Glomerular endothelial cell (primary cell): ENCODE results near the gene TANGO6. TPM values are rescaled to one million over a fixed set of nuclear protein-coding genes. Genes with fewer than 3 reads are reported as not detected.

Experiments used
- DNase-seq: peaks from one replicate; pipeline ENCODE4 v3.0.0-alpha.2; 2011; ENCODE audit warnings: low read depth, low spot score; ENCODE audit errors: extremely low read depth
- total RNA-seq: library from RNA; depleted of rRNA; stranded (reverse); fragments of >200 nt; gene quantifications from 2 replicates; pipeline ENCODE4 v1.2.3, GENCODE V29; 2015

TANGO6 gene
- total RNA-seq, 1 donor from 2014 or later, result 8.9 TPM

DNA sequence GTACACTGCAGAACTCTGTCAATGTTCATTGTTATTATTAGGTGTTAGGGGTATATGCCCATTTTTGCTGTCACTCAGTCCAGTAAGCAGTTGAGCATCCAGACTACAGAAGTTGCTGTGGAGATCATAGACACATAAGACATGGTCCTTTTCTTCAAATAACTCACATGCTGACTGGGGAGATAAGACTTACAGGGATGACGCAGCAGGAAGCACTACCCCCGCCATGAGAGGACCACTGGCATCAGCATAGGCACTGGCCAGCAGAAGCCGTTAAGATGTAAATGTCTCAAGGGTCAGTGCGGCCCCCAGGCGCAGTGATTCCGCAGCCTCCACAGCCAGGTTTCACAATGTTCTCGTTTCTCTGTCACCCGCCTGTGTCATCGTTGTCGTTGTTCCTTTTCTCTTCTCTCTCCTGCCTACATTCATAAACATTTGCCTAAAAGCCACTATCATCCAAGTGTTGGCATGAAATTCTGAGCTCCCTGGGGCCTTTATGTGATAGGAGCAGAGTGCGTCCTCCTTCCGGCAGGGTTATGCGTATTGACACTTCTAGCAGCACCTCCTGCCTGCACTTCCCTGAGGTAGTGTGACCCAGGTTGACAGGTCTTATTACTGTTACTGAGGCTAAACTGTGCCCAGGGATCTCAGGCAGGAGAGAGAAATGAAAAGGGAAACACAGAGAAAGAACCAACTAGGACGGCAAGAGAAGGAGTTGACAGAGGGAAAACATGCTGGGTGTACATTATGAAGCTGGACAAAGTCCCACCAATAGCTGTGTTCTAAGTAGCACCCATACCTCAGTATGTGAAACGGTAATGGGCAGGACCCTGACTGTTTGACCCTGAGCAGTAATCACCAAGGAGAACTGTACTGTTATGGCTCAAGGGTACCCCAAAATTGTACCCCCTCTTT, 17.9 kb downstream of the TANGO6 start:
- no peak for DNase-seq

GRCh38 chr16:68866933-68867332, 23.6 kb downstream of the TANGO6 start:
- DNase-seq, result no peak

- DNase-seq, result no peak
Observed at GRCh38 chr16:68869492-68870088, 26.3 kb downstream of the TANGO6 start.

GRCh38 chr16:68873635-68874471, 30.5 kb downstream of the TANGO6 start:
- no peak for DNase-seq

- DNase-seq, result no peak
Observed at GRCh38 chr16:68875871-68876270, 32.5 kb downstream of the TANGO6 start.

- no peak for DNase-seq
Observed at GRCh38 chr16:68883685-68884084, 40.4 kb downstream of the TANGO6 start.

DNA sequence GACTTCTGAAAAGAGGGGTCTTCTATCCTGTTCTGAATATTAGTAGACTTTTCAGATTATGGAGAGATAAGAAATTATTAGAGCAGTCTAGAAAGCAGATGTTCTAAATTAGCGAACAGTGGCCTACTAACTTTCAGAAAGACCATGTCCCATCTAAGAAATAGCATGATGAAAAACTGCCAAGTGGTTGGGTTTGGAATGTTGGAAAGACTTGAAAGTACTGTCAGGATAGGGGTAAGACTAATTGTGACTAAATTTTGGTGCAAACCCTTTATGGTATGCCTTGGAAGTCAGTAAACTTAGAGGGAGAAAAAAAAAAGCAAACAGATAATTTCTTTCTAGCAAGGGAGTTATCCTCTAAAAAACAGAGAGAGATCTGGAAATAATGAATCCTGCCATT, 41.1 kb downstream of the TANGO6 start:
- no peak for DNase-seq

GRCh38 chr16:68884861-68885720, 41.8 kb downstream of the TANGO6 start:
- peak; percentile 22 for DNase-seq

- no peak for DNase-seq
Observed at GRCh38 chr16:68887107-68887506, 43.8 kb downstream of the TANGO6 start.

DNA sequence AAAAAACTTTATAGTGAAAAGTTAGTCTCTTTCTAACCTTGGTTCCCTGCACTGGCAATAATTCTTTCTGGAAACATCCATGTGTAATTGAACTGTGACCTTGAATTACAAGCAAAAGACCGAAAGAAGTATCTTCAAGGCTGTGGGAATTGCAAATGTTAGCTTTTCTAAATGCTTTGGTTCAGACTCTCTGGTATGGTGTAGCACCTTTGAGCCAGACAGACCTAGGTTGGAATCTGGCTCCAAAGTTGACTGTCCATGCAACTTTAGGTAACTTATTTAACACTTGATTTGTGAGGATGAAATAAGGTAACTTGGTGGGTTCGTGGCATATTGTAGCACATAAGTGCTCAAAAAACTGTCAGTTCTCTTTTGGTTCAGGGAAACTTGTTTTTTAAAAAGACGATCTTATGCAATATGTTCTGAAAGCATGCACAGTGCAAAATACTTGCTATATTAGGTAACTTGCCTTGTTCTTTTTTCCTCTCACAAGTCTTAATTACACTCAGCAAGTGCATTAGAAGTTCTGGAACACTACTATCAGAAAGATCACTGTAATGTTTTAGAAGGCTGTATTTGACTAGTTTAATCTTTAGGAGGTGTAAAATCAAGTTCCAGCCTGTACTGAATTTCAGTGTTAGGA, 46.3 kb downstream of the TANGO6 start:
- no peak for DNase-seq

GRCh38 chr16:68892214-68892613, 48.9 kb downstream of the TANGO6 start:
- no peak for DNase-seq

DNA sequence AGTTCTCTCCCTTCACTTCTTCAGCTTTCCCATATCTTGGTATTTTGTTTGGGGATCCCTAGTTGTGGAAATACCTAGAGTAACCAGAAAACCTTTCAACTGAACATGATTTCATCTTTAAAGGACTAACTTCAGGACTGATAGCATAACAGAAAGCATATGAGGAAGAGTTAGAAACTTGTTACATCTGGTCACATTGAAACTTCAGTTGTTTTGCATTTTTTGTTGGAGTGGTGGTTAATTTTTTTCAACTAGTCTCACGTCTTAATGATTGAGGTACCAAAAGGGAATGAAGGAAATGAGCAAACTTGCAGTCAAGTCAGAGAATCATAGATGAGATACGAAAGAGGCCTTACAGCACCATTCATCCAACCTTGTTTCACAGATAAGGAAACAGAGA, 49.6 kb downstream of the TANGO6 start:
- DNase-seq, result no peak

DNA sequence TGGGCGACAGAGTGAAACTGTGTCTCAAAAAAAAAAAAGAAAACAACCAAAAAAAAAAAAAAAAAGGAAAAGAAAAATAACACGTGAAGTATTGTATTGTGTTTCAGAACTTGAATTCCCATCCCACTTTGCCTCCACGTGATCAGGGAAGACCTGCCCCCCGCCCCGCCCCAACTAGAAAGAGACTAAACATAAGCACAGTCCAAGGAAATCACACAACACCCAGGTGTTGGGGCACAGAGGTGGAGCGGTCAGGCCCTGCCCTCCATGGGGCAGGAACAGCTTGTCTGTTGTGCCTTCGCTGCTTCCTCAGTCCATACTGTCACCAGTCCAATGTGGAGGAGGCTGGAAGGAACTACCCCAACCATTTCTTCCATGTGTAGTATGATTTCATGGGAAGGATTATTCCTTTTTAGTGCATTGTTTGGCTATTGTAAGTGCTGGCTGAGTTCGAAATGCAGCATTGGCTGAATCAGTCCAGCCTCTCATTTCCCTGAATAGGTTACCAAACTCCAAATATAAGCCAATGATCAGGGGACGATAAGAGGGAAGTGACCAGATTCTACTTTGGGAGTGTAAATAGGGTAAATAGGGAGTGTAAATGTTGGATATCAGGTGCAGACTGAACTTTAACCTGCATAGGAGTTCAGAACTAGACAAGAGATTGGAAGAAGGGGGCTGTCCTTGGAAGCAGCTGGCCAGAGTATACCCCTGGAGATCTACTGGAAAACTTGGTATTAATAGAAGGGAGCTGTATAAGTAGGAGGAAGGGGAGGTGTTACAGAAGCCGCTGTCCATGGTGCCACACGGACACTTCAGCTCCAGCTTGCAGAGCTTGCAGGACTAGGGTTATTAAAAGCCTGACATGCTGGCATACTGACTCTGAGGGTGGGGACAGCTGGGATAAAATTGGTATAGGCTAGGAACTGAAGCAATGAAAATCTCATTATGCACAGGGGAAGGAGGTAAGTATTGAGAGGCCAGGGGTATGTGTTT, 50.7 kb downstream of the TANGO6 start:
- no peak for DNase-seq

- DNase-seq, result no peak
Observed at GRCh38 chr16:68894714-68895113, 51.4 kb downstream of the TANGO6 start.

DNA sequence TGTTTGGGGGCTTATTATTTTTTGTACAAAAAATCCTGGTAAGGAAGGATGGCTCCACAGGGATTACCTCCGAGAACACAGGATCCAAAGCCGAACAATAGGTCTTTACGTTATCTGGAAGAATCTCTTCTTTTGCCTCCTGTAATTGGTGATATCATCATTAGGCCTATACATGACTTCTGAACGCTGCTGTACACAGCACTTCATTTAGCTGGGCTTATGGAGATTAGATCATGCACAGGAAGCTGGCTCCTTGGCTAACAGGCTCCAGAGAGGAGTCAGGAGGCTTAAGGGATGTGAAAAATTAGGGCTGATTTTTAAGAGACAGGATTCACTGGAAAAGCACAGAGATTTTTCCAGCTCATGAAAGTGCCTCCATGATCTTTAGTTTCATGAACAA, 54.7 kb downstream of the TANGO6 start:
- no peak for DNase-seq

DNA sequence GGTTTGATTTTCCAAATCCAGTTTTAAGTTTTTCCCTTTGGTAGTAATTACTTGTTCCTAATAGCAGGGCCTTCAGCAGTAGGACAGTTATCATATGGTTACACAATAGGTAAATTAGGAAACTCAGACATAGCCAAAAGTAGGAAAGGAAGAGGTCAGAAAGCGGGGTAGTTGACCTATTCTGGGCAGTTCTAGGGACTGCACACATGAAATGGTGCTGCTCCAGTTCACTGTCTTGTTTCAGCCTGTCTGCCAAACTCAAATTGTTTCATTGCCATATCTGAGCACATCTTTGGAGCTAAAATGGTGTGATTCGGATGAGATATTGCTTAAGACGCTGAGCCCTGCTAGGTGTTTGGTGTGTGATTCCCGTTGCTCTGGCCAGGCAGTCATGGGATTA, 56.7 kb downstream of the TANGO6 start:
- DNase-seq, result no peak

- DNase-seq, result no peak
Observed at GRCh38 chr16:68902003-68902968, 59.0 kb downstream of the TANGO6 start.

DNA sequence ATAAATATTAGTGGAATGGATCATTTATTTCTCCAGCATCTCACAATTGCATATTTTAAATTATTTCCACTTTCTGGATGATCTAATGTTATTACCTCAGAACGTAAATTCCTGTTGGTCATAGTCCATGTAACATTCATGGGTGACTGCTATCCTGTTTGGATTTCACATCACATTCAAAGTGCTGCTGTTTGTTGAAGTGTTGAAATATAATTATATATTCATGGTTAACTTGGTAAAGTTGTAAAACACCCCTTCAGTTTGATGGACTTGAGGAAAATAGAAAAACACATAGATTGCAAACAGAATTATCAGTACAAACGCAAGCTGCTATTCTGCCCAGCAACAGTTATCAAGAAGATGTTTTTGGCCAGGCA, 59.6 kb downstream of the TANGO6 start:
- DNase-seq, result no peak
